Epithelial cell of proximal tubule (primary cell): ENCODE measurements around the gene ABLIM2. TPM values are rescaled to one million over a fixed set of nuclear protein-coding genes. Genes with fewer than 3 reads are reported as not detected.

Experiments used
- DNase-seq: peaks from one replicate; pipeline ENCODE4 v3.0.0-alpha.2; 2011; ENCODE audit warnings: low read depth
- H3K4me3 ChIP-seq: 2 replicates; pipeline ENCODE4 v1.5.1; 2011; ENCODE audit warnings: low read depth, mild to moderate bottlenecking, low read length
- total RNA-seq: library from RNA; depleted of rRNA; stranded (reverse); fragments of >200 nt; gene quantifications from 2 replicates; pipeline ENCODE4 v1.2.3, GENCODE V29; 2015
- TF ChIP-seq, protein P1 (sequence below): conservative IDR thresholded peaks from 2 replicates; pipeline ENCODE4 v1.5.1; 2012; ENCODE audit warnings: low read depth, mild to moderate bottlenecking, low read length

Gene ABLIM2
- total RNA-seq, 1 donor from 2014 or later: 1.0 TPM

DNA sequence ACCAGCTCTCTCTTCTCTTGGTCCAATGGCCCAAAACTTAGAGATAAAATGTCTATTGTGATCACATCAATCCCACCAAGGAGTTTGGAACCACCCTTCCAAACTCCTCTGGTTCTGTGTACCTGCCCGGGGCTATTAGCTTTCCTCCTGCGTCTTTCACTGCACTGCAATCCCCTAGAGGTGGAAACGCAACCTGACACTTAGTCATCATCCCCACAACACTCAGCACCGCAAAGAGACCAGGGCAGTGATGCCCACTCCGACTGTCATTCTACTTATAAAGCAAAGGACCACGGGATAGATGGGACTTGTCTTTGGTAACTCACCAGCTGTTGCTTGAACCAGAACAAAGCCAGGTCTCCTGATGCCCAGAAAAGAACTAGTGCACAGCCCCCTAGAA, 240.9 kb downstream of the ABLIM2 start:
- no peak overlapping the region for H3K4me3 ChIP-seq
- TF ChIP-seq, protein P1, sequence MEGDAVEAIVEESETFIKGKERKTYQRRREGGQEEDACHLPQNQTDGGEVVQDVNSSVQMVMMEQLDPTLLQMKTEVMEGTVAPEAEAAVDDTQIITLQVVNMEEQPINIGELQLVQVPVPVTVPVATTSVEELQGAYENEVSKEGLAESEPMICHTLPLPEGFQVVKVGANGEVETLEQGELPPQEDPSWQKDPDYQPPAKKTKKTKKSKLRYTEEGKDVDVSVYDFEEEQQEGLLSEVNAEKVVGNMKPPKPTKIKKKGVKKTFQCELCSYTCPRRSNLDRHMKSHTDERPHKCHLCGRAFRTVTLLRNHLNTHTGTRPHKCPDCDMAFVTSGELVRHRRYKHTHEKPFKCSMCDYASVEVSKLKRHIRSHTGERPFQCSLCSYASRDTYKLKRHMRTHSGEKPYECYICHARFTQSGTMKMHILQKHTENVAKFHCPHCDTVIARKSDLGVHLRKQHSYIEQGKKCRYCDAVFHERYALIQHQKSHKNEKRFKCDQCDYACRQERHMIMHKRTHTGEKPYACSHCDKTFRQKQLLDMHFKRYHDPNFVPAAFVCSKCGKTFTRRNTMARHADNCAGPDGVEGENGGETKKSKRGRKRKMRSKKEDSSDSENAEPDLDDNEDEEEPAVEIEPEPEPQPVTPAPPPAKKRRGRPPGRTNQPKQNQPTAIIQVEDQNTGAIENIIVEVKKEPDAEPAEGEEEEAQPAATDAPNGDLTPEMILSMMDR: no peak
- DNase-seq: no peak

DNA sequence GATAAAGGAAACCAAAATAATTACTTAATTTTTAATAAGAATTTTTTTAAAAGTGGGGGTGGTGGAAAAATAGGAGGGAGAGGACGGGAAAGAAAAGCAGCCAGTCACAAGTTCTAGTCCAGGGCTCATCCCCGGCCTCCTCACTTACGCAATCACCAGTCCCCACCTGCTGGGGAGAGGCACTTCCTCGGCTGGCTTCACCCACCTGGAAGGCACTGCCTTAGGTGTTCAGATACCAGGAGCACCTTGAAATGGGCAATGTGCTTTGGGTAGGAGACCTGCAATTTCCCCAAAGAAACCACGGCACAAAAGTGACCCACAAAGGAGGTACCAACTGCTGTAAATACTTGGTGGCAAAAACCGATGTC, 242.8 kb downstream of the ABLIM2 start:
- DNase-seq: no peak
- TF ChIP-seq, protein P1: no peak
- no peak overlapping the region for H3K4me3 ChIP-seq

Other genes starting within 250 kb of the ABLIM2 start
- gene AFAP1, start 219.0 kb downstream of the ABLIM2 start, total RNA-seq: 24.3 and 26.2 TPM in 2 replicates
- 6.2 and 8.6 TPM in 2 replicates for gene SH3TC1, start 40.5 kb upstream of the ABLIM2 start, total RNA-seq
- gene HTRA3, start 110.9 kb upstream of the ABLIM2 start, total RNA-seq: 0.80 and 1.2 TPM in 2 replicates